ENCODE data around the gene REPS1.

Gene REPS1

DNA sequence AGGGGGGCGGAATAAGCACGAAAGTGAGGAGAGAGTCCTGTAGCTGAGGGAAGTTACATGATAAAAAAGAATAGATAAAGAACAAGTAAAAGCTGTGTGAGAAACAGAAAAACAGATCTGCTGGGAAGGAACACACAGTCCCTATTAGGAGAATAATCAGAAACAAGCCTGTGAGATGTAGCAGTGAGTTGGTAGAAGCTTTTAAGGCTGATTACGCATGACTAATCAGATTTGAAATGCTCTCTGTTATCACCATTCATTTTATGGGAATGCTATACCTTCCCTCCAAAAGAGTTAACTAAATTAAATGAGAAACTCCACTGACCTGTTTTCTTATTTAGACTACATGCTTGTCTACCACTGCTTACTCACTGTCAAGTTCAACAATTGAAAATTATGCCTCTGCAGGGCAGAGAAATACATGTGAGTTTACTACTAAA, 15.8 kb downstream of the REPS1 start:
- H3K27ac ChIP-seq (ENCODE audit: low read depth, low read length) = no peak overlapping the region
- no peak overlapping the region for H3K4me3 ChIP-seq (ENCODE audit: low read length)
- H3K4me2 ChIP-seq (ENCODE audit: low read length) = no peak overlapping the region

DNA sequence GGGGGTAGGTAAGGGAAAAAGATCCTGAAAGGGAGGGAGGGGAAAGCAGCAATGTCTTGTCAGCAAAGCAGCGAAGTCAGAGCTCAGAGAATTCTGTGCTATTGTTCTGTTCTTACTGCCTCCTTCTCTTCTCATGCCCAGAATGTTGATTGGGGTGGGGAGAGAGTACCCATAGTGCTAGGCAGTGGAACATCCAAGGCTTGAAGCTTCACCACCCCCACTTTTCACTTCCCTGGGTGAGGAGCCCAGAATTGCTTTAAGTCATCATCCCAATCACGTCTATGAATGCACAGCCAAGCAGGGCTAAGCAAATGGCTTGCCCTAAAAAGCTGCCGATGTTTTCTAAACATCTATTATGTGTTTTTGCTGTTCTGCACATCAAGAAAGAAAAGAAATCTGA, 16.5 kb downstream of the REPS1 start:
- no peak overlapping the region for H3K4me3 ChIP-seq (ENCODE audit: low read length)
- H3K36me3 ChIP-seq (ENCODE audit: control insufficient read depth, low read length) = no peaks in the 10 kb centered on the region
- no peaks in the 10 kb centered on the region for H3K4me1 ChIP-seq (ENCODE audit: control insufficient read depth, low read length)
- peaks cover 100% of the 10 kb centered on the region for H3K79me2 ChIP-seq (ENCODE audit: control insufficient read depth, low read length)
- no peaks in the 10 kb centered on the region for H3F3A ChIP-seq (ENCODE audit: control insufficient read depth, insufficient read depth)
- no peak for TF ChIP-seq EZH2phosphoT487 (IDR thresholded peaks at IDR 0.05; ENCODE audit: borderline replicate concordance, low read length)
- TF ChIP-seq, protein P1, sequence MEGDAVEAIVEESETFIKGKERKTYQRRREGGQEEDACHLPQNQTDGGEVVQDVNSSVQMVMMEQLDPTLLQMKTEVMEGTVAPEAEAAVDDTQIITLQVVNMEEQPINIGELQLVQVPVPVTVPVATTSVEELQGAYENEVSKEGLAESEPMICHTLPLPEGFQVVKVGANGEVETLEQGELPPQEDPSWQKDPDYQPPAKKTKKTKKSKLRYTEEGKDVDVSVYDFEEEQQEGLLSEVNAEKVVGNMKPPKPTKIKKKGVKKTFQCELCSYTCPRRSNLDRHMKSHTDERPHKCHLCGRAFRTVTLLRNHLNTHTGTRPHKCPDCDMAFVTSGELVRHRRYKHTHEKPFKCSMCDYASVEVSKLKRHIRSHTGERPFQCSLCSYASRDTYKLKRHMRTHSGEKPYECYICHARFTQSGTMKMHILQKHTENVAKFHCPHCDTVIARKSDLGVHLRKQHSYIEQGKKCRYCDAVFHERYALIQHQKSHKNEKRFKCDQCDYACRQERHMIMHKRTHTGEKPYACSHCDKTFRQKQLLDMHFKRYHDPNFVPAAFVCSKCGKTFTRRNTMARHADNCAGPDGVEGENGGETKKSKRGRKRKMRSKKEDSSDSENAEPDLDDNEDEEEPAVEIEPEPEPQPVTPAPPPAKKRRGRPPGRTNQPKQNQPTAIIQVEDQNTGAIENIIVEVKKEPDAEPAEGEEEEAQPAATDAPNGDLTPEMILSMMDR (IDR thresholded peaks at IDR 0.05; ENCODE audit: low read depth, low read length, poor library complexity, severe bottlenecking) = no peak
- no peaks in the 10 kb centered on the region for H3K9me2 ChIP-seq (replicated peaks; ENCODE audit: control insufficient read depth, low read length)
- H3K27ac ChIP-seq (ENCODE audit: low read depth, low read length) = no peak overlapping the region
- H4K20me1 ChIP-seq (ENCODE audit: control insufficient read depth, insufficient read depth, low read depth, low read length) = peaks cover 9% of the 10 kb centered on the region
- no peaks in the 10 kb centered on the region for H3K27me3 ChIP-seq (ENCODE audit: control insufficient read depth, low read length)
- no peak overlapping the region for H3K4me2 ChIP-seq (ENCODE audit: low read length)
- no peaks in the 10 kb centered on the region for H3K9me3 ChIP-seq (ENCODE audit: control insufficient read depth, insufficient read depth, low read length)

More for the DNA sequence above, 15.8 kb downstream of the REPS1 start:
- Histone ChIP-seq H4K20me1 (ENCODE audit: control insufficient read depth, insufficient read depth, low read depth, low read length) (peaks cover 9% of the 10 kb centered on the region), H3K27me3 (ENCODE audit: control insufficient read depth, low read length) (no peaks in the 10 kb centered on the region), H3K9me2 (replicated peaks; ENCODE audit: control insufficient read depth, low read length) (no peaks in the 10 kb centered on the region), H3F3A (ENCODE audit: control insufficient read depth, insufficient read depth) (no peaks in the 10 kb centered on the region), H3K36me3 (ENCODE audit: control insufficient read depth, low read length) (no peaks in the 10 kb centered on the region), H3K9me3 (ENCODE audit: control insufficient read depth, insufficient read depth, low read length) (no peaks in the 10 kb centered on the region), H3K4me1 (ENCODE audit: control insufficient read depth, low read length) (no peaks in the 10 kb centered on the region; the same call in 1 of the 2 replicates), H3K79me2 (ENCODE audit: control insufficient read depth, low read length) (peaks cover 100% of the 10 kb centered on the region)
- TF ChIP-seq EZH2phosphoT487 (IDR thresholded peaks at IDR 0.05; ENCODE audit: borderline replicate concordance, low read length) = no peak
- TF ChIP-seq, protein P1 (IDR thresholded peaks at IDR 0.05; ENCODE audit: low read depth, low read length, poor library complexity, severe bottlenecking) = no peak

DNA sequence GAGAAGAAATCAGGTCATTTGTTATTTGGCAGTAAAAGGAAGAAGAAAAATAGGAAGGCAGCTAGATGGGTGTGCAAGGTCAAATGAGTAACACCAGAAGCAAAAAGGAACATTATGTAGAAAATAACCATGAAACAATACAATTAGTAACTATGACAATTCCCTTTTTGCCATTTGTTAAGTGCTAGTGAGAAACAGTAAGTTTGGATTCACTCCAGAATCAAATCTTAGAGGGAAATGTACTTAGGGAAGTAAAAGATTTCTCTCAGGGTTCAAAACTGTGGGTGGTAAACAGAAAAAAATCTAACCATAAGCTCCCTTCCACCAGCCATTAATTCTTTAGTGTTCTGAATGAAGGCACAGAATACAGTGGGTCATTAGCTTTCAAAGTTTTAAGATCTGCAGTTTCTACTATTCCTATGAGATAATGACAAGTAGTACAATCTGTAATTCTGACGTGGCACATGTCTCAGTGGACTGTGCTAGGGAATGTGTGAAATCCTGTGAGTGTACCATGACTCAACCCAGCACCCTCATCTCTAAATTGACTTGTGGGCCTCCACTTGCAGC, 17.1 kb downstream of the REPS1 start:
- Histone ChIP-seq H3K36me3 (ENCODE audit: control insufficient read depth, low read length) (no peaks in the 10 kb centered on the region), H3K27ac (ENCODE audit: low read depth, low read length) (no peak overlapping the region), H3K9me3 (ENCODE audit: control insufficient read depth, insufficient read depth, low read length) (no peaks in the 10 kb centered on the region), H3K27me3 (ENCODE audit: control insufficient read depth, low read length) (no peaks in the 10 kb centered on the region), H3K4me1 (ENCODE audit: control insufficient read depth, low read length) (no peaks in the 10 kb centered on the region), H3K9me2 (replicated peaks; ENCODE audit: control insufficient read depth, low read length) (no peaks in the 10 kb centered on the region), H3K79me2 (ENCODE audit: control insufficient read depth, low read length) (peaks cover 100% of the 10 kb centered on the region), H3K4me2 (ENCODE audit: low read length) (no peak overlapping the region), H3F3A (ENCODE audit: control insufficient read depth, insufficient read depth) (no peaks in the 10 kb centered on the region), H3K4me3 (ENCODE audit: low read length) (no peak overlapping the region), H4K20me1 (ENCODE audit: control insufficient read depth, insufficient read depth, low read depth, low read length) (peaks cover 7% of the 10 kb centered on the region)
- TF ChIP-seq, protein P1 (IDR thresholded peaks at IDR 0.05; ENCODE audit: low read depth, low read length, poor library complexity, severe bottlenecking) = no peak
- TF ChIP-seq EZH2phosphoT487 (IDR thresholded peaks at IDR 0.05; ENCODE audit: borderline replicate concordance, low read length) = no peak

Measured in DOHH2 (cell line).